HG03095 (cell line): ENCODE data around the gene GBE1.
"Not testable (repeated sequence)": the region's sequence is repeated elsewhere in the genome, so short reads cannot be mapped to it uniquely, and the experiment has no call there.

ENCODE experiments used
- ATAC-seq: cut with Tn5 transposase; IDR thresholded peaks from one replicate; pipeline ENCODE4 v1.9.1; 2021; ENCODE audit warnings: moderate library complexity; ENCODE audit not compliant: unreplicated experiment

GBE1 gene

GRCh38 chr3:81758275-81758674 lies 3.2 kb downstream of the GBE1 start:
- ATAC-seq: no peak

GRCh38 chr3:81753416-81754027 lies 7.9 kb downstream of the GBE1 start:
- ATAC-seq: no peak

- ATAC-seq: no peak
These were observed 8.8 kb downstream of the GBE1 start for GRCh38 chr3:81752604-81753003.

- no peak for ATAC-seq
These were observed 12.2 kb downstream of the GBE1 start for GRCh38 chr3:81749265-81749664.

GRCh38 chr3:81747280-81747679 lies 14.2 kb downstream of the GBE1 start:
- ATAC-seq: not testable (repeated sequence)

GRCh38 chr3:81744366-81744765 lies 17.1 kb downstream of the GBE1 start:
- ATAC-seq: no peak

GRCh38 chr3:81743096-81744025 lies 18.1 kb downstream of the GBE1 start:
- ATAC-seq: no peak

- no peak for ATAC-seq
These were observed 18.9 kb downstream of the GBE1 start for GRCh38 chr3:81742581-81742980.

GRCh38 chr3:81741216-81741615 lies 20.2 kb downstream of the GBE1 start:
- ATAC-seq: no peak

GRCh38 chr3:81740731-81741130 lies 20.7 kb downstream of the GBE1 start:
- ATAC-seq: no peak

GRCh38 chr3:81735334-81735733 lies 26.1 kb downstream of the GBE1 start:
- no peak for ATAC-seq

- no peak for ATAC-seq
These were observed 26.7 kb downstream of the GBE1 start for GRCh38 chr3:81734742-81735141.

- no peak for ATAC-seq
These were observed 28.8 kb downstream of the GBE1 start for GRCh38 chr3:81732642-81733041.

GRCh38 chr3:81728766-81729544 lies 32.5 kb downstream of the GBE1 start:
- no peak for ATAC-seq

GRCh38 chr3:81726735-81727134 lies 34.7 kb downstream of the GBE1 start:
- no peak for ATAC-seq

GRCh38 chr3:81726132-81726531 lies 35.3 kb downstream of the GBE1 start:
- ATAC-seq: no peak

- ATAC-seq: no peak
These were observed 37.6 kb downstream of the GBE1 start for GRCh38 chr3:81723732-81724313.

- ATAC-seq: no peak
These were observed 43.1 kb downstream of the GBE1 start for GRCh38 chr3:81718311-81718710.

GRCh38 chr3:81716870-81717509 lies 44.5 kb downstream of the GBE1 start:
- ATAC-seq: no peak

GRCh38 chr3:81713031-81713430 lies 48.4 kb downstream of the GBE1 start:
- no peak for ATAC-seq

GRCh38 chr3:81709606-81710005 lies 51.8 kb downstream of the GBE1 start:
- ATAC-seq: no peak
